Measurements from ENCODE around the gene TARM1.
A peak's percentile ranks its signal among the peaks of the same experiment; 100 is the strongest.
"Not testable (repeated sequence)": the region's sequence is repeated elsewhere in the genome, so short reads cannot be mapped to it uniquely, and the experiment has no call there.

The TARM1 gene

DNA sequence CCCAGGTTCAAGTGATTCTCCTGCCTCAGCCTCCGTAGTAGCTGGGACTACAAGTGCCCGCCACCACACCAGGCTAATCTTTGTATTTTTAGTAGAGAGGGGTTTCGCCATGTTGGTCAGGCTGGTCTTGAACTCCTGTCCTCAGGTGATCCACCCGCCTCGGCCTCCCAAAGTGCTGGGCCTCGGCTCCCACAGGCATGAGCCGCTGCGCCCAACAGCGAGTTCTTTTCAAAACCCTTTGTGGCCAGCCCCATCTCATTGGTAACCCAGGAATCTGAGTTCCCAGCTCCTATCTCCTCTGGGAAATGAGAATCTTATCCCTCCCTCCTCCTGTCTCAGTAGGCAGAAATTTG, 18.7 kb upstream of the TARM1 start:
- DNase-seq (ENCODE audit: low read depth in 3 of 3), result not testable (repeated sequence)

DNA sequence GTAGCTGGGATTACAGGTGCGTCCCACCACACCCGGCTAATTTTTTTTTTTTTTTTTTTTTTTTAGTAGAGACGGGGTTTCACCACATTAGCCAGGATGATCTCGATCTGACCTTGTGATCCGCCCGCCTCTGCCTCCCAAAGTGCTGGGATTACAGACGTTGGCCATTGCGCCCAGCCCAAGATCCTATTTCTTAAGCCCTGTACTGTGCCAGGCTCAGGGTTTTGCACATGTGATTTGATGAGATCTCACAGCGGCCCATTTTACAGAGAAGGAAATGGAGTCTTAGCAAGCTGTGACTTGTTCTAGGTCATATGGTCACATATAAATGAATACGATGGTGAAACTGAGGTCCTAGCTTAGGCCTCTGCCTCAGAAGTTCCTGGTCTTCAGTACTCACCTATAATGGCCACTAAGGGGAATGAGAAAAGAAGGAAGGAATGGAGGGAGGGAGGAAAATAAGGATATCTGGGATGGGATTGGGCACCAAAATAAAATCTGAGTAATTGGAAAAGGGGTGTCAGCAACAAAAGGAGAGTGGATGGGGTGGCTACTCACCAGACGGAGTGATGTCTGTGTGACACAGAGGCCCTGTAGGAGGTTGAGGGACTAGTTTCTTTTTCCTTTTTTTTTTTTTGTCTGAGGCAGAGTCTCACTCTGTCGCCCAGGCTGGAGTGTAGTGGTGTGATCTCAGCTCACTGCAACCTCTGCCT, 18.2 kb upstream of the TARM1 start:
- no peak for DNase-seq (ENCODE audit: low read depth in 3 of 3)

DNA sequence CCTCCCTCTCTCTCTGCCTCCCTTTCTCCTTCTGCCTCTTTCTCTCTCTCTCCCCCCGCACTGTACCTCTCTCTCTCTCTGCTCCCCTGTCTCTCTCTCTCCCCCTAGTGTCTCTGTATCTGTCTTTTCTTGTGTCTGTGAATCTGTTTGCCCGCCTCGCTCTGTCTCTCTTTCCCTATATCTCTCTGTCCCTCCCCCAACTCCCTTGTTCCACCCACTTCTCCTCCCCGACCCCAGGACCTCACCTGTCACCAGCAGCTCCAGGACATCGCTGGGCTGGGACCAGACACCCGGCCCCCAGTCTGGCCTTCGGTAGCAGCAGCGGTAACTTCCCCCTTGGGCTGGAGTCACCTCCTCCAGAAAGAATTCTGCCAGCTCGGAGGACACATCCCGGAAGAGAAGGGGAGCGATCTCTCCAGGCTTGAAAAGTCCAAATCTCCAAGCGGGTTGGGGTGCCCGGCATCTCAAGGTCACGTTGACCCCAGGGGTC, 15.5 kb upstream of the TARM1 start:
- DNase-seq (ENCODE audit: low read depth in 3 of 3), result no peak

DNA sequence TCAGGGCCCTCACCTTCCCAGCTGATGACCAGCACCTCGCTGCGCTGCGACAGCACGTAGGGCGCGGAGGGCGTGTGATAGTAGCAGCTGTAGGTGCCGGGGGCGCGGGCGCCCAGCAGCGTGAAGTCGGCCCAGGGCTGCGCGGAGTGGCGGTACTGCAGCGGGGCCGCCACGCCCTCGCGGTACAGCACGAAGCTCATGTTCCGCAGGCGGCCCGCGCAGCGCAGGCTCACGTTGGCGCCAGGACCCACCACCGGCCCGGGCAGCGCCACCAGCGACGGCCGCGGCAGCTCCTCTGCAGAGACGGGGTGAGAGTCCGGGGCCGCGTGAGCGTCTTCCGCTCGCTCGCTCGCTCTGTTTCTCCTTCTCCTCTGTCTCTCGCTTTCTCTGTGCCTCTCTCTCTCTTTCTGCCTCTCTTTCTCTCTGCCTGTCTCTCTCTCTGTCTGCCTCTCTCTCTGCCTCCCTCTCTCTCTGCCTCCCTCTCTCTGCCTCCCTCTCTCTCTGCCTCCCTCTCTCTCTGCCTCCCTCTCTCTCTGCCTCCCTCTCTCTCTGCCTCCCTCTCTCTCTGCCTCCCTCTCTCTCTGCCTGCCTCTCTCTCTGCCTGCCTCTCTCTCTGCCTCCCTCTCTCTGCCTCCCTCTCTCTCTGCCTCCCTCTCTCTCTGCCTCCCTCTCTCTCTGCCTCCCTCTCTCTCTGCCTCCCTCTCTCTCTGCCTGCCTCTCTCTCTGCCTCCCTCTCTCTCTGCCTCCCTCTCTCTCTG, 14.9 kb upstream of the TARM1 start:
- DNase-seq (ENCODE audit: low read depth in 3 of 3), result peak in 1 of 3 experiments; percentile 43

DNA sequence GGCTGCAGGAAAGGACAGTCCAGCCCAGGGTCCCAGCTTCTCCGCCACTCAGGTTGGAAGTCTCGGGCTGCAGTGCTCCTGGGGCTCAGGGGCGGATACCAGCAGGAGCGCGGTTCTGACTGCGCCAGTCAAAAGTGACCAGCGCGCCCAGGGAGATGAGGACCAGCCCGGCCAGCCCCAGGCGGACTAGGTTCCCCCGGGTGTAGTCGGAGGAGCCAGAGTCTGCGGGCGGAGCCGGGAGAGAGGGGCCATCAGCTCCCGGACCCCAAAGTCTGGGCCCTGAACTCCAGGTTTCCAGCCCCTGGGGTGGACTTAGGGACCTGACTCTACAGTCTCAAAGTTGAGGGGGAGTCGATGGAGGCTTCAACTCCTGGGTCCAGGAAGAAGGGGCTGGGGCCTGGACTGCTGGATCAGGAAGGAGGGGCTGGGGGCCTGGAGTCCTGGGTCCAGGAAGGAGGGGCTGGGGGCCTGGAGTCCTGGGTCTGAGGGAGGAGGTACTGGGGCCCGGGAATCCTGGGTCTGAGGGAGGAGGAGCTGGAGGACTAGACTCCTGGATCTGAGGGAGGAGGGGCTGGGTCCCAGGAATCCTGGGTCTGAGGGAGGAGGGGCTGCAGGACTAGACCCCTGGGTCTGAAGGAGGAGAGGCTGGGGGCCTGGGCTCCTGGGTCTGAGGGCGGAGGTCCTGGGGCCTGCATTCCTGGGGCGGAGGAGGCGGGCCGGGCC, 14.1 kb upstream of the TARM1 start:
- no peak for DNase-seq (ENCODE audit: low read depth in 3 of 3)

DNA sequence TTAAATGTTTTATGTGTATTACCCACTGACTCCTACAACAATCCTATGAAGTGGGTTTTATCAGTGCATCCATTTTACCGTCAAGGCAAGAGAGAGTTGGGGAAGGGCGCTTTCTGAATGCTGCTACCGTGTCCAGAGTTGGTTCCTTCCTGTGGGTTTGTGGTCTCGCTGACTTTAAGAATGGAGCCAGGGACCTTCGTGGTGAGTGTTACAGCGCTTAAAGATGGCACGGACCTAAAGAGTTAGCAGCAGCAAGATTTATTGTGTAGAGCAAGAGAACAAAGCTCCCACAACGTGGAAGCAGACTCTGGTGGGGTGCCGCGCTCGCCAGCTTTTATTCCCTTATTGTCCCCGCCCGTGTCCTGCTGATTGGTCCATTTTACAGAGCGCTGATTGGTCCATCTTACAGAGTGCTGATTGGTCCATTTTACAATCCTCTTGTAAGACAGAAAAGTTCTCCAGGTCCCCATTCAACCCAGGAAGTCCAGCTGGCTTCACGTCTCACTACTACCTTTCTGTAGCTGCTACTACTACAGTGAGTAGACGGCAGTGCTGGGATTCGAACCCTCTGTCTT, 13.3 kb upstream of the TARM1 start:
- no peak for DNase-seq (ENCODE audit: low read depth in 3 of 3)

DNA sequence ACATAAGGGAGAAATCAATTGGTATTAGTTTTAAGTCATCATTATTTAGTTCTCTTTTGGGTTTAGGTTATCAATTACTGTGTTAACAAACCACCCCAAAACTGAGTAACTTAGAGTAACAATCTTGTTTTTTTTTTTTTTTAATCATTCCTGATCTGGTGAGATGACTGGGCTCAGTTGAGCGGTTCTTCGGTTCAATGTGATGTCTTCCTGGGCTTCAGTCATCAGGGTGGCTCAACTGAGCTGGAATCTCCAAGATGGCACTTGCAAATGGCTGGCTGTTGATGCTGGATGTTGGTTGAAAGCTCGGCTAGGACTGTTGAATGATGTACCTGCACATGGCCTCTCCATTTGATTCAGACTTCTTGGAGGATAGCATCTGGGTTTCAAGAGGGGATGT, 3.2 kb upstream of the TARM1 start:
- DNase-seq (ENCODE audit: low read depth in 3 of 3), result no peak

DNA sequence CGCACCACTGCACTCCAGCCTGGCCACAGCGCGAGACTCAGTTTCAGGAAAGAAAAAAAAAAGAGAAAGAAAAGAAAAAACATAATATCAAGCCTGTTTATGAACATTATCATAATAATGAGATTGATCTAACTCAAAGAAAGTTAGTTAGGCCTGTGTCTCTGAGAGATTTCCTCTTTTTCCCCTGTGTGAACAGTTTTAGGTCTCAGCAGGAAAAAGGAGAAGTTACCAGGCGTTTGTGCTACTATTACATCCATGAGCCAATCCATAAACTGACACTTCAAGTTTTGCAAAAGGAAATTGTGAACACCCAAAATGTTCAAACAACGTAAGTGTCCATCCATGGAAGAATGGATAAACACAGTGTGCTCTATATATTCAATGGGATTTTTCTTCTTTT, 3.8 kb downstream of the TARM1 start:
- no peak for DNase-seq (ENCODE audit: low read depth in 3 of 3)

DNA sequence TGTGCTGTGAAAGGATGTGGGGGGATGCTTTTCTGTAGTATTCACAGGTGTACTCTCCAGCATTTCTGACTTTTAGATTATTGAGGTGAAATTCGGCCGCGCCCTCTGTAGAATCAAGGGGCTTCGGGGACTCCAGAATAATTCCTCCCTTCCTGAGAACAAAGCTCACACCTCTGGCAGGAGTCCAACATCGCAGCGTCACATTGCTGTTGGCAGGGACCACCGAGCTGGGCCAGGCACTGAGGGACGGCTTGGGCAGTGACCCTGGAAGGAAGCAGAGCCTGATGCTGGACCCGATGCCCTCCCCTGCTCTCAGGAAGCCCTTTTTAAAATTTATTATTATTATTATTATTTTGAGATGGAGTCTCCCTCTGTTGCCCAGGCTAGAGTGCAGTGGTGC, 6.3 kb downstream of the TARM1 start:
- DNase-seq (ENCODE audit: low read depth in 3 of 3), result no peak

DNA sequence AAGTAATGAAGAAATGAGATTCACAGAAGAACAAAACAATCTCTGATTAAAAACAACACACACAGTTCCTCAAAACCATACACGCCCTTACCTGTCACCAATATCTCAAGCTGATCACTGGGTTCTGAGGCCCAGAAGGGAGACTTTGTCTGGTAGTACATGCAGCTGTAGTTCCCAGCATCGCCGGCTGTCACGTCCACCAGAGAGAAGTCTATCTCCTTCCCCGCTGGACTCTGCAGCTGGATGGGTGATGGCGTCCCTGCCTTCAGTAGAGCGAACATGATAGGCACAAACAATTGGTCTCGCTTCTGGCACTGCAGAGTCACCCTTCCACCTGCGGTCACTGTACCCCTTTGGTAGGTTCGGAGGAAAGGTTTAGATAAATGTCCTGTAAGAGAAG, 7.3 kb downstream of the TARM1 start:
- no peak for DNase-seq (ENCODE audit: low read depth in 3 of 3)

DNA sequence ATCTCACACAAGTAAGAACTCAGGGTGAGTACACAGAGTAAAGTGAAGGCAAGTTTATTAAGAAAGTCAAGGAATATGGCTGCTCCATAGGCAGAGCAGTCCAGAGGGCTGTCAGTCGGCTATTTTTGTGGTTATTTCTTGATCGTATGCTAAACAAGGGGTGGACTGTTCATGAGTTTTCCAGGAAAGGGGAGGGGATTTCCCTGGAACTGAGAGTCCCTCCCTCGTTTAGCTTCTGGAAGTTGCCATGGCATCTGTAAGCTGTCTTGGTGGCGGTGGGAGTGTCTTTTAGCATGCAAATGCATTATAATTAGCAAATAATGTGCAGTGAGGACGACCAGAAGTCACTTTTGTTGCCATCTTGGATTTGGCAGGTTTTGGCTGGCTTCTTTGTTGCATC, 11.7 kb downstream of the TARM1 start:
- DNase-seq (ENCODE audit: low read depth in 3 of 3), result no peak

DNA sequence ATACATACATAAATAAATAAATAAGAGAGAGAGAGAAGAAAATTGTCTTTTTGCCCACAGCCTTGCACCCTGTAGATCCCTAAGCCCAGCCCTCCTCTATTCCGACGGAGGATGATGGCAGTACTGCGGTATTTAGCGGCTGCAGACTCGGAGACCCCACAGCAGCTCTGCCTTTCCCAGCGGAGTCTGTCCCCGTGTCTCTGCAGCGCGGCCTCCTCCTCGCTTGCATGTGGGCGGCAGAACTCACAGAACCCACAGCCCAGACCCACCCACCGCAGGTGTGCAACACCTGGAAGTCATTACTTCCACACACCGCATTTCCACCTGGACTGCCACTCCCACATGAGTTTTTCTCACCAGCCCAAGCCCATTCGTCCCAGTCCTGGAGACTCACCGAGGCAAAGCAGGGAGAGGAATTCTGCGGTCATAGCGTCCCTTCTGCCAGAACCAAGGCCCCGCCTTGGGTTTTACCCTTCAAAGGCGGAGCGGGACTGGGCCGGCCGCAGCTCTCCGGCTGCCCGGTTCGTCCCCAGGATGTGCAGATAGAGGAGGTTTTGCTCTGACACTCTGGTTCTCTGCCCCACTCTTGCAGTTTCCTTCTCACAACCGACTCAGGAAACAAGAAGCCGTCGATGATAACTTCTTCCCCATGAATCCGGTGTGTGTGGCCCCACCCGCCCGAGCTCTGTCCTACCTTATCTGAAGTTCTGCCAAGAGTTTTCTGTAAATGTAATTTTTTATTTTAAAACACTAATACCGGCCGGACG, 17.6 kb downstream of the TARM1 start, which contains the start of gene VSTM1:
Gene VSTM1 (minus strand): TSS at position 548 of the 767 bp plus-strand sequence. CDS start 120 bp downstream, at position 428.
- DNase-seq (ENCODE audit: low read depth in 3 of 3), result no peak

DNA sequence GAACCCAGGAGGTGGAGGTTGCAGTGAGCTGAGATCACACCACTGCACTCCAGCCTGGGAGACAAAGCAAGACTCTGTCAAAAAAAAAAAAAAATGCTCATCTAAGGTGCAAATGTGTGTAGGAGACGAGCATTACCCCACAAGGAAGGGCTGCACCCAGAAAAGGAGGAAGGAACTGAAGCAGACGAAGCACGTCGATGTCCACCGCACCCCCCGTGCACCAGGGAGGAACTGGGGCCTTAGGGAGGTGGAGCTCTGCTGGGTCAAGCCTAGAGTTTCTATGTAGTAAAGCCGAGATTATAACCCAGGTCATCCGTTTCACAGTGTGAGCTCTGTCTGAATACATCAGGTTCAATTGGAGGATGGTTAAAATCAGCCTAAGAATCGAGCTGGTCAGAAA, 18.5 kb downstream of the TARM1 start:
- DNase-seq (ENCODE audit: low read depth in 3 of 3), result no peak

DNA sequence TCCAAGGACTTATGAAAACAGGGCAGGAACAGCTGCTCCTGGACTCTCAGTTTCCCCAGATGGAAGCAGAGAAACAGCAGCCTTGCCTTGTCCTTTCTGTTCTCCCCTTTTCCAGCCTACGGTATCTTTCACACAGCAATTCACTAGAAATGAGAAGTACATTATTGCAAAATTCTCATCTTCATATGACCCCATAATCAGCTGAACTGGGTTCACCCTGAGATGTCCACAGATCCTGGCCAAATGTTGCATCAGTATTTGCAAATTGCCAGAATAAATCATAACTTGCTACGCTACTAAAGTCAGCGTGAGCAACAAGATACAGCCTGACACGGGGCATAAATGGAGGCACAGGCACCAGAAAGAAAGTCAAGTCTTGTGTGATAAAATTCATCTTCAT, 33.5 kb downstream of the TARM1 start:
- DNase-seq (ENCODE audit: low read depth in 3 of 3), result no peak

DNA sequence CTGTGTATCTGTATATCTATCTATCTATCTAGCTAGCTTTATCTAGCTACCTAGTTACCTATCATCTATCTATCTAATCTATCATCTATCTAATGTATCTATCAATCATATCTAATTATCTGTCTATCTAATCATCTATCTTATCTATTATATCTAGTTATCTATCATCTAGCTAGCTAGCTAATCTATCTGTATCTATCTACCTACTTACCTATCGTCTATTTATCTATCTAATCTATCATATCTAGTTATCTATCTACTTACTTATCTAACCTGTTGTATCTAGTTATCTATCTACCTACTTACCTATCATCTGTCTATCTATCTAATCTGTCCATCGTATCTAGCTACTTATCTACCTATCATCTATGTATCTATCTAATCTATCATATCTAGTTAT, 35.4 kb downstream of the TARM1 start:
- DNase-seq (ENCODE audit: low read depth in 3 of 3), result no peak

DNA sequence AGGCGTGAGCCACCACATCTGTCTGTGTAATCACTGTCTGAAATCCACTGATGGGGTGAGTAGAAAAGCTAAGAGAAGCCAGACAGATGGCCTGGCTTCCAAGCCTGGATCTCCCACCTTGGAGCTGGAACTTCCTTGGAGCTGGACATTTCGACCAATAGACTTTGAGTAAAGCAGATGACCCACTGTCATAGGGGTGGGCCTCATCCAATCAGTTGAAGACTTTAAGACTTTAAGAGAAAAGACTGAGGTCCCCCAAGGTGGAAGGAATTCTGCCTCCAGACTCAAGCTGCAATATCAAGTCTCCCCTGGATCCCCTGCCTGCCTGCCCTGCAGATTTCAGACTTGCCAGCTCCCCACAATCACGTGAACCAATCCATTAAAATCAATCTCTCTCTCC, 38.2 kb downstream of the TARM1 start:
- DNase-seq (ENCODE audit: low read depth in 3 of 3), result no peak

DNA sequence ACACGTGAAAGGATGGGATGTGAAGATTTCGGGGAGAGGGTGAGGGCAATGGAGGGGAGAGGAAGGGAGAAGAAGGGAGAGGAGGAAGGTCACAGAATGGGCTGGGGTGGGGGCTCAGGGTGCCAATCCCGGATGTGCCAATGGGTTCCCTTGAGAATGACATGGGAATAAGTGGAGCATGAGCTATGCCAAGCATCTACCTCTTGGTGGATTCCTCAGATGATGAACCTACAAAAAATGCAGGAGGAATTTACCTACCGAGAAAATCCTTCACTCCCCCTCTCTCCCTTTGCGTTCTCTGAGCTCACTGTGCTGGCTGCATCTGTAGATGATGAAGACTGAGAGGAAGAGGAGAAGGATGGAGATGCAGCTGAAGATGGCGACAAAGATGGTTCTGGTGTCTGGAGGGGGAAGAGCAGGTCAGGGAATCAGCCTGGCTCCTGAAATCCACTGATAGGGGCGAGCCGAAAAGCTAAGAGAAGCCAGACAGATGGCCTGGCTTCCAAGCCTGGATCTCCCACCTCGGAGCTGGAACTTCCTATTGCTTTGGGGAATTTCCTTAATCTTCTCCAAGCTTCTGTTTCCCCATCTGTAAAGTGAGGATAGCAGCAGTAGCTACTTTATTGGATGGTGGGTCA, 39.1 kb downstream of the TARM1 start:
- DNase-seq (ENCODE audit: low read depth in 3 of 3), result no peak

DNA sequence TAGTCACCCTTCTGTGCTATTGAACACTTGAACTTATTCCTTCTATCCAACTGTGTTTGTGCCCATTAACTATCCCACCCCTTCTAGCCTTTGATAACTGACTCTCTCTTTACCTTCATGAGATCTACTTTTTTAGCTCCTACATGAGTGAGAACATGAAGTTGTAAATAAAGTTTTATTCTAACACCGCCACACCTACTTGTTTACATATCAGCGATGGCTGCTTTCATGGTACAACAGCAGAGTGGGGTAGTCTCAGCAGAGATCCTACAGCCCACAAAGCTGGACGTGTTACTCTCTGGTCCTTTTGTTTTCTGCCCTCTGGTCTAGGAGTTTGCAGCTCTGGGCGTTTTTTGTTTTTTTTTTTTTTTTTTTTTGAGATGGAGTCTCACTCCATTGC, 41.2 kb downstream of the TARM1 start:
- DNase-seq (ENCODE audit: low read depth in 3 of 3), result no peak

DNA sequence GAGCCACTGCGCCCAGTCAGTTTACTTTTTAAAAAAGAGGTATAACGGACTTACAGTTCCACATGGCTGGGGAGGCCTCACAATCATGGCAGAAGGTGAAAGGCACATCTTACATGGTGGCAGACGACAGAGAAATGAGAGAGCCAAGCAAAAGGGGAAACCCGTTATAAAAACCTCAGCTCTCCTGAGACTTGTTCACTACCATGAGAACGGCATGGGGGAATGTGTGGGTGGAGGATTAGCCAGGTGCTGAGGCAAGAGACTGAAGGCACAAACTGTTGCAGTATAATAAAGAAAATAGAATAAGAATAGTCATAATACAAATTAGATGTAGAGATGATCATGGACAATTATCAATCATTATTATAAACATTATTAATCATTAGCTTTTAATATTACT, 44.6 kb downstream of the TARM1 start:
- DNase-seq (ENCODE audit: low read depth in 3 of 3), result not testable (repeated sequence)

DNA sequence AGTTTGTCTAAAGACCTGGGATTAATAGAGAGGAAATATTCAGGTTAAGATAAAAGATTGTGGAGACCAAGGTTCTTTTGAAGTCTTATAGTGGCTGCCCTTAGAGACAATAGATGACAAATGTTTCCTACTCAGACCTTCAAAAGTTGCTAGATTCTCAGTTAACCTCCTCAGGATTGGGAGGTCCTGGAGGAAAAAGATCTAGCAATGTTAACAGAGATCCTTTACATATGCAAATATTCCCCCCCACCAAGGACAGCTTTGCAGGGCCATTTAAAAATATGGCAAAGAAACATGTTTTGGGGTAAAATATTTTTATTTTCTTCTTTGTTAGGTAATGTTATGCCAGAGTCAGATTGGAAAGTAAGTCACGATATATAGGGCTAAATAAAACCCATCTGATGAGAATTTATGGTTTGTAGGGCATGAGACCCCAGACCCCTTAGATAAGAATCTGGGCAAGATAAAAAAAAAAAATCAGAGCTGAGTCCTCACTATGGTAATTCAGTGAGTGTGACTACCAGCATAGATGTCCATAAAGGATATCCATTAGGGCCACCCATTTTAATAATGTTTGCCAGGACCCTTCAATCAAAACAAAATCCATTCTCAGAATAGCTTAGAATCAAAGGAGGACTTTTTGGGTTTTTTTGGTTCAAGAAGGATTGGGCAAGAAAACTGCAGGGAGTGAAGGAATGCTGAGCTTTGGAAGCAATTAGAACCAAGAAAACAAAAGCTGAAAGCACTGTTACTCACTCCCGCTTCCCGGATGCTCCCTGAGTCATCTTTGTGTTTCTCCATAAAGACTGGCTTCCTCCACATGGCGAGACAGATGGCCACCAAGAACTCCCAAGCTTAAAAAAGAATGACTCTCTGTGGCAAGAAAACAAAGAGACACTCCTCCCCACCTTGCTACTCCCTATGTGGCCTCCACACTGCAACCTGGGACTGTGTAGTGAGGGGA, 45.7 kb downstream of the TARM1 start:
- no peak for DNase-seq (ENCODE audit: low read depth in 3 of 3)
